HG03565 (cell line): Measurements from ENCODE around the gene ELOB.

Experiments used
- ATAC-seq: cut with Tn5 transposase; IDR thresholded peaks from one replicate; pipeline ENCODE4 v1.9.1; 2021; ENCODE audit warnings: mild to moderate bottlenecking, moderate library complexity; ENCODE audit not compliant: unreplicated experiment

The ELOB gene

GRCh38 chr16:2784358-2785100 lies 7.4 kb upstream of the ELOB start:
- ATAC-seq: no peak

GRCh38 chr16:2783581-2784357 lies 6.7 kb upstream of the ELOB start:
- no peak for ATAC-seq

- ATAC-seq: no peak
These were observed 5.7 kb upstream of the ELOB start for GRCh38 chr16:2782583-2783351.

GRCh38 chr16:2779978-2780898 lies 3.2 kb upstream of the ELOB start:
- no peak for ATAC-seq

GRCh38 chr16:2779151-2779920 lies 2.3 kb upstream of the ELOB start:
- no peak for ATAC-seq

- ATAC-seq: no peak
These were observed 1.5 kb upstream of the ELOB start for GRCh38 chr16:2778630-2778958.

- no peak for ATAC-seq
These were observed 986 bp upstream of the ELOB start for GRCh38 chr16:2777903-2778629.

GRCh38 chr16:2776500-2777139 lies 460 bp downstream of the ELOB start:
- peak; percentile 27 for ATAC-seq

- no peak for ATAC-seq
These were observed 1.1 kb downstream of the ELOB start for GRCh38 chr16:2775765-2776499.

- ATAC-seq: no peak
These were observed 1.9 kb downstream of the ELOB start for GRCh38 chr16:2775131-2775716.

- ATAC-seq: no peak
These were observed 2.8 kb downstream of the ELOB start for GRCh38 chr16:2774161-2774891.

GRCh38 chr16:2773188-2773968 lies 3.7 kb downstream of the ELOB start:
- no peak for ATAC-seq

- ATAC-seq: no peak
These were observed 5.3 kb downstream of the ELOB start for GRCh38 chr16:2771496-2772402.

- ATAC-seq: no peak
These were observed 6.8 kb downstream of the ELOB start for GRCh38 chr16:2770057-2770951.
